RWPE2 (cell line): ENCODE data around the gene FADS3.

Experiments
- ATAC-seq: fragments of 200-7000 bp; cut with Tn5 transposase; 3 replicates; pipeline ENCODE4 v1.9.1; 2021; ENCODE audit warnings: low read depth
- DNase-seq: peaks from one replicate; pipeline ENCODE4 v3.0.0-alpha.2; 2020; ENCODE audit warnings: low spot score
- H3K27ac ChIP-seq: fragments of 450-650 bp; 2 replicates; pipeline ENCODE4 v1.5.1; 2017; ENCODE audit warnings: mild to moderate bottlenecking; ENCODE audit not compliant: poor library complexity, severe bottlenecking
- H3K27me3 ChIP-seq: fragments of 250-450 bp; sonication (Bioruptor Pico); 2 replicates; pipeline ENCODE4 v1.5.1; 2021; ENCODE audit warnings: mild to moderate bottlenecking, moderate library complexity; ENCODE audit not compliant: insufficient read depth, poor library complexity, severe bottlenecking
- H3K36me3 ChIP-seq: fragments of 250-450 bp; sonication (Bioruptor Pico); 2 replicates; pipeline ENCODE4 v1.5.1; 2020; ENCODE audit warnings: low read depth, mild to moderate bottlenecking, moderate library complexity
- H3K4me1 ChIP-seq: fragments of 250-450 bp; sonication (Bioruptor Pico); 2 replicates; pipeline ENCODE4 v1.5.1; 2021; ENCODE audit warnings: mild to moderate bottlenecking, moderate library complexity; ENCODE audit not compliant: insufficient read depth, poor library complexity, severe bottlenecking
- H3K4me3 ChIP-seq: fragments of 250-450 bp; sonication (Bioruptor Pico); 2 replicates; pipeline ENCODE4 v1.5.1; 2021; ENCODE audit warnings: mild to moderate bottlenecking, moderate library complexity; ENCODE audit not compliant: severe bottlenecking
- H3K9me3 ChIP-seq: fragments of 250-450 bp; sonication (Bioruptor Pico); 2 replicates; pipeline ENCODE4 v1.5.1; 2021; ENCODE audit warnings: mild to moderate bottlenecking, moderate library complexity; ENCODE audit not compliant: severe bottlenecking
- CTCF ChIP-seq: fragments of 450-650 bp; IDR thresholded peaks from one replicate; pipeline ENCODE4 v1.5.1; 2017; ENCODE audit warnings: mild to moderate bottlenecking, moderate library complexity; ENCODE audit not compliant: poor library complexity, severe bottlenecking

FADS3 gene

DNA sequence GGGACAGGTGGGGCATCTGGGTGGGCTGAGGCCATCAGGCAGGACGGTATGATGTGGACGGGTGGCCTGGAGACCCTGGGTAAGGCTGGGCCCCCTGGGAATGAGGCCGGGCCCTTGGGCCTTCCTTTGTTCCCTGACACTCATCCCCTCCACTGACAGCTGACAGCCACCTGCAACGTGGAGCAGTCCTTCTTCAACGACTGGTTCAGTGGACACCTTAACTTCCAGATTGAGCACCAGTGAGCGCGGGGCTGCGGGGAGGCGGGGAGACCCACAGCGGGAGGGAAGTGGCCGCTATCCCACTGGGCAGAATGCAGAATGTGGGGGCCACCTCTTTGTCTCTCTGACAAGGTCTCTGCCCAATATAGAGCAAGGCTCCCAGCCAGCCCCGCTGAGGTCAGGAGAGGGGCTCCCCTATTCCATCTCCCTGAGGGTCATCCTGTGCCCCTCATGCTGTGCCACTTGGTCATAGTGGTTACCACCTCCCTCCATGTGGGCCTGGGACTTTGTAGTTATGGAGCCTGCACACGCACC is 27.7 kb downstream of the FADS3 start:
- no peak overlapping the region for H3K27ac ChIP-seq
- DNase-seq: no peak
- H3K4me1 ChIP-seq: no peaks in the 10 kb centered on the region
- H3K36me3 ChIP-seq: peaks cover 78% of the 10 kb centered on the region
- H3K9me3 ChIP-seq: no peaks in the 10 kb centered on the region
- TF ChIP-seq CTCF: no peak
- no peak for ATAC-seq
- no peaks in the 10 kb centered on the region for H3K27me3 ChIP-seq
- H3K4me3 ChIP-seq: no peak overlapping the region

DNA sequence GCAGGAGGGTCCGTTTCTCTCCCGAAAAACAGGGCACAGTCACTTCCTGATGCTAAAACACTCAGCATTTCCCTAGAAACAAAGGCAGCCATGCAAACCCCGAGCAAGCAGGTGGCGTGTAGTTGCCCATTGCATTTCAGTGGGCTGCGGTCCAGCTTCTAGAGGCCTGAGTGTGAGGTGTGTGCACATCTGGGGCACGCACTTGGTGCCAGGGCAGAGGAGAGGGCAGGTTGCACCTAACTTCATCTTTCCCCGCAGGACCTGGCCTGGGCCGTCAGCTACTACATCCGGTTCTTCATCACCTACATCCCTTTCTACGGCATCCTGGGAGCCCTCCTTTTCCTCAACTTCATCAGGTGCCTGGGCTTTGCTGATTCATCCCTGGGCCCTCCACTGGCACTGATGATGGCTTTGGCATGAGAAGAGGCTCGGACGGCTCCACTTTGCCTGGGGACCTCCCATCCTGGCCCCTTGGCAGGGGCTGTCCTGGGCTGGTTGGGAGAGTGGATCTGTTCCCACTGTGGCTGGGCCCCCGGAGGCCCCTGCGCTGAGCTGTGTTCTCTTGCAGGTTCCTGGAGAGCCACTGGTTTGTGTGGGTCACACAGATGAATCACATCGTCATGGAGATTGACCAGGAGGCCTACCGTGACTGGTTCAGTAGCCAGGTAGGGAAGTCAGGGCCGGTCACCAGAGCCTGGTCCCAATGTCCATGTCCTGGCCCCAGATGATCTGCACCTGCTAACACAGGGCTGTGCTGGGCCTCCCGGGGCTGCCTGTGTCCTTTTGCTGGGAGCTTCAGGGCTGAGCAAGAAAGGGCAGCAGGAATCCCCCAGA is 28.4 kb downstream of the FADS3 start:
- TF ChIP-seq CTCF: no peak
- no peak overlapping the region for H3K27ac ChIP-seq
- H3K4me3 ChIP-seq: no peak overlapping the region
- H3K4me1 ChIP-seq: no peaks in the 10 kb centered on the region
- H3K36me3 ChIP-seq: peaks cover 85% of the 10 kb centered on the region
- no peak for ATAC-seq
- no peaks in the 10 kb centered on the region for H3K27me3 ChIP-seq
- peak; percentile 56 for DNase-seq
- no peaks in the 10 kb centered on the region for H3K9me3 ChIP-seq

DNA sequence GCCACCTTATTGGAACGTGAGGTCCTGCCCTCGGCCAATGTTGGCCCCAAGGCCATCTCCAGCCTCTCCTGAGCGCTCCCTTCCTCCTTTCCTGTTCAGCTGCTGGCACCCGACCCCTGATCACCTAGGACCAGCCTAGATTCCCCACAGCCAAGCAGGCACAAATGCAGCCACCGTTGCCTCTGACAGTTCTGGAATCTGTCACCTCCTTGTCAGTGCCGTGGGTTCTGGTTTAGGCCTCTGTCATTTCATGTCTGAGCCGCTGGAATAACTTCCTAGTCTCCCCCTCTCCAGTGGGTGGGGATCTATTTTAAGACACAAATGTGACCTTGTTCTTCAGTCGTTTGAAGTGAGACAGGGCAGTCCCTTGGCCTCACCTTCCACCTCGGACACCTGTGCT is 29.7 kb downstream of the FADS3 start:
- Histone ChIP-seq H3K4me3 (no peak overlapping the region), H3K27ac (no peak overlapping the region), H3K4me1 (no peaks in the 10 kb centered on the region), H3K36me3 (peaks cover 97% of the 10 kb centered on the region), H3K27me3 (no peaks in the 10 kb centered on the region), H3K9me3 (no peaks in the 10 kb centered on the region)
- DNase-seq: no peak
- ATAC-seq: no peak
- no peak for TF ChIP-seq CTCF

DNA sequence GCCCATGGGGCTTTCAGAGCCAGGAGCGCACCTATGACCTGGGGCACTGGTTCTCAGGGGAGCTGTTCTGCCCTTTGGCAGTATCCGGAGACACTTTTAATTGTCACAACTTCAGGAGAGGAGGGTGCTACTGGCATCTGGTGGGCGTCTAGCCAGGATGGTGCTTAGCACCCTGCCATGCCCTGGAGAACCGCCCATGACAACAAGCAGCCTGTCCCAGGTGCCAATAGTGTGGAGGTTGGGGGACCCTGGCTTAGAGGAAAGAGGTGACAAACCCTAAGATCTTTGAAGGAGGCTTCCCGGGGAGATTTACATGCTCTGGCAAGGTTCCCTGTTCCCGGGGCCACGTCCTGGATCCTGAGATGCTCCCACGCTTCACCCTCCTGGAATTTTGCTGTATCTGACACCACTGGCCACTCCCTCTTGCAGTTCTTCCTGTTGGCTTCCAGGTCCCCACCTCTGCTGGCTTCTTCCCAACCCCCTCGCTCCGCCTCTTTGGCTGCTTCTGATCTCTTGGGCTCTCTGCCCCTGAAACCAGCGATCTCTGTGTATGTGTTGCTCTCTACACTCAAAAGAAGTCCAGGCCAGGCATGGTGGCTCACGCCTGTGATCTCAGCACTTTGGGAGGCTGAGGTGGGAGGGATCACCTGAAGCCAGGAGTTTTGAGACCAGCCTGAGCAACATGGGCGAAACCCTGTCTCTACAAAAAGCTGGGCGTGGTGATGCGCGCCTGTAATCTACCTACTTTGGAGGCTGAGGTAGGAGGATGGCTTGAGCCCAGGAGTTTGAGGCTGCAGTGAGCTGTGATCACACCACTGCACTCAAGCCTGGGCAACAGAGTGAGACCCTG is 31.1 kb downstream of the FADS3 start:
- no peaks in the 10 kb centered on the region for H3K4me1 ChIP-seq
- TF ChIP-seq CTCF: no peak
- ATAC-seq (no peak), DNase-seq (no peak)
- H3K4me3 ChIP-seq: no peak overlapping the region
- no peaks in the 10 kb centered on the region for H3K9me3 ChIP-seq
- H3K27ac ChIP-seq: no peak overlapping the region
- H3K36me3 ChIP-seq: peaks cover 97% of the 10 kb centered on the region
- H3K27me3 ChIP-seq: no peaks in the 10 kb centered on the region
